A549 (cell line): Measurements from ENCODE around the gene ZNF821. TPM values are rescaled to one million over a fixed set of nuclear protein-coding genes. Genes with fewer than 3 reads are reported as not detected.
"Not testable (repeated sequence)": the region's sequence is repeated elsewhere in the genome, so short reads cannot be mapped to it uniquely, and the experiment has no call there.

Experiments used
- ATAC-seq, 2 experiments: fragments of 200-7000 bp in 1 of 2; fragments of >200 bp in 1 of 2; cut with Nextera tagmentation in 1 of 2; cut with Tn5 transposase in 1 of 2; 3 replicates each; pipeline versions ENCODE4 v1.8.0 to v1.9.1; 2018 to 2020; ENCODE audit warnings: mild to moderate bottlenecking in 1 of 2, moderate library complexity in 1 of 2
- CTCF ChIA-PET: fragments of 300-600 bp; sonication (Branson Sonifier 250); formaldehyde crosslinking; extraction: SDS; loops from one replicate; lab custom pipeline; 2021; ENCODE audit warnings: antibody characterized with exemption, inconsistent platforms; lab: Yijun Ruan, JAX
- POLR2A ChIA-PET: fragments of 350-600 bp; formaldehyde crosslinking; extraction: SDS; loops from one replicate; lab custom pipeline; 2021; ENCODE audit warnings: antibody characterized with exemption, inconsistent platforms; lab: Yijun Ruan, JAX
- DNase-seq, 2 experiments: peaks; one replicate each; pipeline versions ENCODE4 v3.0.0 to v3.0.0-alpha.2; 2011 to 2016; ENCODE audit warnings: low read depth in 1 of 2, low spot score in 1 of 2
- FAIRE-seq: peaks from 2 replicates; lab custom pipeline; 2011; peaks lifted over from hg19 to GRCh38; lab: Jason Lieb, UNC
- H3K27ac ChIP-seq, 2 experiments: fragments of >200 bp; sonication (Bioruptor Twin); formaldehyde crosslinking; 3 replicates each; pipeline ENCODE4 v1.5.1; 2016 to 2017
- H3K4me1 ChIP-seq: fragments of >200 bp; sonication (Bioruptor Twin); formaldehyde crosslinking; 3 replicates; pipeline ENCODE4 v1.6.1; 2016
- H3K4me2 ChIP-seq: fragments of >200 bp; sonication (Bioruptor Twin); formaldehyde crosslinking; 3 replicates; pipeline ENCODE4 v1.6.1; 2016
- H3K4me3 ChIP-seq: fragments of >200 bp; sonication (Bioruptor Twin); formaldehyde crosslinking; 3 replicates; pipeline ENCODE4 v1.5.1; 2016
- H3K9me3 ChIP-seq: fragments of >200 bp; sonication (Bioruptor Twin); formaldehyde crosslinking; 3 replicates; pipeline ENCODE4 v1.6.1; 2016
- CHD2 ChIP-seq: fragments of 150-350 bp; IDR thresholded peaks from 2 replicates; pipeline ENCODE4 v1.6.1; 2014; ENCODE audit warnings: low read length; ENCODE audit not compliant: partially characterized antibody
- ESRRA ChIP-seq: fragments of 150-350 bp; IDR thresholded peaks from 2 replicates; pipeline ENCODE4 v1.6.1; 2014; ENCODE audit warnings: mild to moderate bottlenecking, low read length, borderline replicate concordance
- FOSB ChIP-seq: fragments of 250-450 bp; sonication (Bioruptor Pico); IDR thresholded peaks from 2 replicates; pipeline ENCODE4 v1.5.0; 2020; ENCODE audit warnings: mild to moderate bottlenecking, moderate library complexity
- FOXS1 ChIP-seq: fragments of 250-450 bp; sonication (Bioruptor Pico); IDR thresholded peaks from 2 replicates; pipeline ENCODE4 v1.5.0; 2020; ENCODE audit warnings: mild to moderate bottlenecking, moderate library complexity
- GATA3 ChIP-seq: IDR thresholded peaks from 2 replicates; pipeline ENCODE4 v1.6.1; 2012; ENCODE audit warnings: borderline replicate concordance
- HDAC2 ChIP-seq: fragments of 200-600 bp; sonication (generic); IDR thresholded peaks from 2 replicates; pipeline ENCODE4 v1.6.1; 2016
- HOXA7 ChIP-seq: fragments of 250-450 bp; sonication (Bioruptor Pico); IDR thresholded peaks from 2 replicates; pipeline ENCODE4 v1.5.0; 2020; ENCODE audit warnings: mild to moderate bottlenecking, moderate library complexity
- HOXB13 ChIP-seq: fragments of 250-450 bp; sonication (Bioruptor Pico); IDR thresholded peaks from 2 replicates; pipeline ENCODE4 v1.5.0; 2020; ENCODE audit warnings: low read depth, mild to moderate bottlenecking, moderate library complexity
- JUN ChIP-seq, 2 experiments: fragments of >200 bp; sonication (Bioruptor Twin); formaldehyde crosslinking; IDR thresholded peaks; 2 replicates in 1 of 2; 3 replicates in 1 of 2; pipeline ENCODE4 v1.6.1; 2016 to 2017
- JUNB ChIP-seq: fragments of >200 bp; sonication (Bioruptor Twin); formaldehyde crosslinking; IDR thresholded peaks from 2 replicates; pipeline ENCODE4 v1.6.1; 2016
- MAFK ChIP-seq: fragments of 450-650 bp; IDR thresholded peaks from 2 replicates; pipeline ENCODE4 v1.6.1; 2014; ENCODE audit not compliant: partially characterized antibody
- MAZ ChIP-seq: fragments of 150-350 bp; IDR thresholded peaks from 2 replicates; pipeline ENCODE4 v1.6.1; 2014; ENCODE audit warnings: antibody characterized with exemption, low read depth, low read length, borderline replicate concordance
- MYC ChIP-seq: IDR thresholded peaks from 2 replicates; pipeline ENCODE4 v1.6.1; 2012; ENCODE audit warnings: mild to moderate bottlenecking, inconsistent platforms, low read length, improper control_type of control experiment, borderline replicate concordance
- NFE2L2 ChIP-seq: fragments of 150-350 bp; conservative IDR thresholded peaks from 2 replicates; pipeline ENCODE4 v1.6.1; 2014; ENCODE audit warnings: low read length
- NR3C1 ChIP-seq: fragments of >200 bp; sonication (Bioruptor Twin); formaldehyde crosslinking; IDR thresholded peaks from 3 replicates; pipeline ENCODE4 v1.6.1; 2017
- RFX5 ChIP-seq: fragments of 450-650 bp; IDR thresholded peaks from 2 replicates; pipeline ENCODE4 v1.7.1; 2014; ENCODE audit warnings: antibody characterized with exemption, mild to moderate bottlenecking, moderate library complexity
- WGBS: methylation state at CpG from one replicate; pipeline ENCODE4 v1.1.6; 2017; ENCODE audit errors: missing lambda C conversion rate; 5-methylcytosine and 5-hydroxymethylcytosine counted together
- polyA plus RNA-seq, 4 experiments: library from polyadenylated mRNA; depleted of rRNA in 3 of 4; stranded (reverse); fragments of >200 nt; fragmentation: RNase III in 1 of 4; extraction: RNeasy Plus Mini Kit Qiagen cat#74134 plus additional on column Dnase treatment in 1 of 4; gene quantifications; 2 replicates in 3 of 4; 3 replicates in 1 of 4; pipeline ENCODE4 v1.2.3, GENCODE V29; 2011 to 2017
- TF ChIP-seq, protein P1 (sequence below): fragments of >200 bp; sonication (Bioruptor Twin); formaldehyde crosslinking; IDR thresholded peaks from 2 replicates; pipeline ENCODE4 v1.6.1; 2016
- TF ChIP-seq, protein P2 (sequence below): fragments of 250-450 bp; sonication (Bioruptor Pico); IDR thresholded peaks from 2 replicates; pipeline ENCODE4 v1.5.0; 2021; ENCODE audit warnings: mild to moderate bottlenecking, moderate library complexity, borderline replicate concordance
- TF ChIP-seq, protein P3 (sequence below): IDR thresholded peaks from 2 replicates; pipeline ENCODE4 v1.6.1; 2012

ZNF821 gene
- polyA plus RNA-seq, 2 of the 4 experiments (the other 2 are of a cell fraction) = 3.8 to 4.5 TPM

DNA sequence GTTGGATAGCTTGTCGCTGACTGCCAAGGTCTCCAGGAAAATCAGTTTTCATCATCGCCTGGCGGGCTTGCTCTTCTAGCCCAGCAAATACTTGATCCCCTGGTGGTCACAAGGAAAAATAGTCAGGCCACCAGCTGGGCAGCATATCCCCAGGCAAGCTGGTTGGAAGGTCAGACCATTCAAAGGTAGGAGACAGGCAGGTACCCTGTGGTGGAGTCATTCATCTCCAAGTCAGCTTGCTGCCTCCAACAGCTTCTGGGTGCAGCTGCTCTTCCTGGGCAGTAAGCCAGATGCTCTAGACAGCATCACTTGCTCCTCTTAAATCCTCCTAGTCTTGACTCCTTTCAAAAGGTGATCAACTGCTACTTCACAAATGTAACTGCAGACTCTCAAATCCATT, 16.0 kb downstream of the ZNF821 start:
- Histone ChIP-seq H3K9me3 (no peaks in the 10 kb centered on the region), H3K4me2 (no peak overlapping the region), H3K27ac (no peak overlapping the region), H3K4me1 (no peaks in the 10 kb centered on the region), H3K4me3 (no peak overlapping the region)
- ATAC-seq (no peak), DNase-seq (no peak), FAIRE-seq (no peak)
- WGBS = 95% methylated on average over 3 of the region's 3 CpGs
- ChIA-PET CTCF (interaction anchor here (5.1 kb wide), 1 partner anchor 15 kb away, joined by 30 read pairs; the partner anchor contains the start of gene ZNF821), POLR2A (interaction anchor here (0.9 kb wide), 1 partner anchor 59 kb away, joined by 5 read pairs; no protein-coding TSS in a partner anchor)
- TF ChIP-seq JUN (IDR thresholded peaks at IDR 0.05) (no peak), NR3C1 (no peak), MYC (no peak), MAFK (no peak), JUNB (no peak), FOXS1 (CRISPR knock-in tag) (no peak), NFE2L2 (no peak), HDAC2 (no peak), HOXB13 (CRISPR knock-in tag) (no peak)
- TF ChIP-seq, protein P1, sequence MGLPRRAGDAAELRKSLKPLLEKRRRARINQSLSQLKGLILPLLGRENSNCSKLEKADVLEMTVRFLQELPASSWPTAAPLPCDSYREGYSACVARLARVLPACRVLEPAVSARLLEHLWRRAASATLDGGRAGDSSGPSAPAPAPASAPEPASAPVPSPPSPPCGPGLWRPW = no peak

DNA sequence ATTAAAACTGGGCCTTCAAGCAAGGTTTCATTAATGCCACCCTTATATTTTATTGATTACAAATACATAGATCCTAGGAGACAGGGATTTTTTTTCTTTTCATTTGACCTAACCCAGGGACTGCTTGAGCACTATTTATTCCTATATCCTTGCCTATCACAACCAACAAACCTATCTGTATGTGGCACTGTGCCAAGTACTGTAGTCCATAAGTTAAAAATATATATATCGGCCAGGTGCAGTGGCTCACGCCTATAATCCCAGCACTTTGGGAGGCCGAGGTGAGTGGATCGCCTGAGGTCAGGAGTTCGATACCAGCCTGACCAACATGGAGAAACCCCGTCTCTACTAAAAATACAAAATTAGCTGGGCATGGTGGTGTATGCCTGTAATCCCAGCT, 16.8 kb downstream of the ZNF821 start:
- H3K4me1 ChIP-seq, H3K9me3 ChIP-seq, DNase-seq, H3K4me2 ChIP-seq, H3K4me3 ChIP-seq, H3K27ac ChIP-seq, ATAC-seq, FAIRE-seq, POLR2A ChIA-PET: not testable (repeated sequence)
- CTCF ChIA-PET = interaction anchor here (0.6 to 5.1 kb wide), 2 partner anchors 15 to 1116 kb away, joined by 3 to 30 read pairs; partner anchors contain the start of gene ZNF821
- WGBS = 95% methylated on average over 6 of the region's 6 CpGs

DNA sequence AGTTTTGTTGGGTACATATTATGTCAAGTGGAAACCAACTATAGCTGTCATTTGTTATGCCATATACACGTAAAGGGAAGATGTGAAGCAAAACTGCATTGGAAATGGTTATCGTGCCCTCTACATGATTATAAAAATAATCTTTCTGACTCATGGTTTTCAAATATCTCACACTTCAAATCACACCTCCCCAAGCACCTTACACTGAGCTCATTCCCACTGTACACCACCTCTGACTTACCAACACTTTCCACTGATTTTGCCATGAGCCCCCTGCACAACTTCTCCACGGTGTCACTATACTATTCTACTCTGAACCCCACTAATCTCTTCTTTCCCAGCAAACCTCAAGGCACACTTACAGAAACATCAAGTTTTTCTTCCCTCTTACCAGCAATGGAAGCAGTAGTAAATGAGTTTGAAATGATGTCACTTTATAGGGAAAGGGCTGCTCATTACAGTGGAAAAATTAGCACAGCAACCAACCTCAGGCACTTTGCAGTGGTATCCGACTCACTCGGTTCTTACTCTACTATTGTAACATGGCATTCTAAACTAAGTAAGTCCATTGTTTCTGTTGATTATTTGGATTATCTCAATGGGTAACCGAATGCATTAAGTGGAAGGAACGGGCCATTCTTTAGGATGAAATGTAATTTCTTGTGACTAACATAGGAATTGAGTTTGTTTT, 18.7 kb downstream of the ZNF821 start:
- ChIA-PET CTCF (interaction anchor here (0.7 to 5.1 kb wide), 2 partner anchors 17 to 96 kb away, joined by 3 to 30 read pairs; partner anchors contain the start of gene ZNF821), POLR2A (no interaction called here)
- DNase-seq (no peak), FAIRE-seq (no peak), ATAC-seq (no peak)
- TF ChIP-seq RFX5 = no peak
- no peak for TF ChIP-seq MAFK
- TF ChIP-seq ESRRA = no peak
- TF ChIP-seq GATA3 = no peak
- no peak for TF ChIP-seq MAZ
- TF ChIP-seq CHD2 = no peak
- no peak for TF ChIP-seq FOSB (CRISPR knock-in tag)
- TF ChIP-seq, protein P2, sequence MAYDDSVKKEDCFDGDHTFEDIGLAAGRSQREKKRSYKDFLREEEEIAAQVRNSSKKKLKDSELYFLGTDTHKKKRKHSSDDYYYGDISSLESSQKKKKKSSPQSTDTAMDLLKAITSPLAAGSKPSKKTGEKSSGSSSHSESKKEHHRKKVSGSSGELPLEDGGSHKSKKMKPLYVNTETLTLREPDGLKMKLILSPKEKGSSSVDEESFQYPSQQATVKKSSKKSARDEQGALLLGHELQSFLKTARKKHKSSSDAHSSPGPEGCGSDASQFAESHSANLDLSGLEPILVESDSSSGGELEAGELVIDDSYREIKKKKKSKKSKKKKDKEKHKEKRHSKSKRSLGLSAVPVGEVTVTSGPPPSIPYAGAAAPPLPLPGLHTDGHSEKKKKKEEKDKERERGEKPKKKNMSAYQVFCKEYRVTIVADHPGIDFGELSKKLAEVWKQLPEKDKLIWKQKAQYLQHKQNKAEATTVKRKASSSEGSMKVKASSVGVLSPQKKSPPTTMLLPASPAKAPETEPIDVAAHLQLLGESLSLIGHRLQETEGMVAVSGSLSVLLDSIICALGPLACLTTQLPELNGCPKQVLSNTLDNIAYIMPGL (CRISPR knock-in tag) = no peak
- TF ChIP-seq HOXA7 = no peak
- TF ChIP-seq, protein P3, sequence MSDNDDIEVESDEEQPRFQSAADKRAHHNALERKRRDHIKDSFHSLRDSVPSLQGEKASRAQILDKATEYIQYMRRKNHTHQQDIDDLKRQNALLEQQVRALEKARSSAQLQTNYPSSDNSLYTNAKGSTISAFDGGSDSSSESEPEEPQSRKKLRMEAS = no peak
- 63% methylated on average over 7 of the region's 7 CpGs for WGBS
- H3K4me2 ChIP-seq = no peak overlapping the region
- H3K9me3 ChIP-seq = no peaks in the 10 kb centered on the region
- no peak overlapping the region for H3K4me3 ChIP-seq
- no peaks in the 10 kb centered on the region for H3K4me1 ChIP-seq
- H3K27ac ChIP-seq = no peak overlapping the region
